Stimulated activated naive CD8-positive, alpha-beta T cell treated with anti-CD3 and anti-CD28 coated beads, Interleukin-15, Interleukin-2, amounts not matched to agents 100 U/mL and 50 U/mL, for 24 hours (primary cell): ENCODE results near the gene ANO1.
"Not testable (repeated sequence)": the region's sequence is repeated elsewhere in the genome, so short reads cannot be mapped to it uniquely, and the experiment has no call there.

Experiments used
- ATAC-seq: fragments of 150-1000 bp; cut with Tn5 transposase; one replicate; pipeline ENCODE4 v1.10.0; 2021
- DNase-seq: peaks from one replicate; pipeline ENCODE4 v3.0.0; 2021

ANO1 gene

DNA sequence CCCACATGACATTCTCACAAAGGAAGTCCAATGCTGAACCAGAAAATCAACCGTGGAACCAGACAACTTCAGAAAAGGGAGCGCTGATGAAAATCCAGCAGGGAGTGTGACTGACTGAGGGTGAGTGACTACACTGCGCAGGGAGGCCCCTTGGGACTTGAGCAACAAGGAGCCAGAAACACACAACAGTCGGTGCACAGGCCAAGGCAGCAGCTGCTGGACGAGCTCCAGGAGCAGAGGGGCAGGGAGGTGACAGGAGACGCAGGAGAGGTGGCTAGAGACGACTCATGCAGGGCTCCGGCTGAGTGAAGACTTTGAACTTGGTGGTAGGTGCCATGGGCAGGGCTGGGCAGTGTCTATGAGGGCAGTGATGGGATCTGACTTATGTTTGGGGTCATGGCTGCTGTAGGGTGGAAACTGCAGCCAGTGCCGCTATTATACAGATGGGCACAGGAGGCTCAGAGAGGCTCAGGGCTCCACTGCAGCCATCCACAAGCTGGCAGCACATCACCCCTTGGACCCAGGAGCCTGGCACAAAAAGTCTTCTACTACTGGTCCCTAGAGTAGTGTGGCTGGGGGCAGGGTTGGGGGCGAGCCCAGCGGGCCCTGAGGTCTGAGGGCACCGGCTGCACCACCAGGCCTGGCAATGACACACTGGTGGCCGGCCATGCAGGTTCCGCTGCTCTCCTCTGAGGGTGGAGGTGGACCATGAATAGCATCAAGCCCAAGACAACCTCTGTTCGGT, 114.7 kb downstream of the ANO1 start:
- DNase-seq (no peak), ATAC-seq (no peak)

DNA sequence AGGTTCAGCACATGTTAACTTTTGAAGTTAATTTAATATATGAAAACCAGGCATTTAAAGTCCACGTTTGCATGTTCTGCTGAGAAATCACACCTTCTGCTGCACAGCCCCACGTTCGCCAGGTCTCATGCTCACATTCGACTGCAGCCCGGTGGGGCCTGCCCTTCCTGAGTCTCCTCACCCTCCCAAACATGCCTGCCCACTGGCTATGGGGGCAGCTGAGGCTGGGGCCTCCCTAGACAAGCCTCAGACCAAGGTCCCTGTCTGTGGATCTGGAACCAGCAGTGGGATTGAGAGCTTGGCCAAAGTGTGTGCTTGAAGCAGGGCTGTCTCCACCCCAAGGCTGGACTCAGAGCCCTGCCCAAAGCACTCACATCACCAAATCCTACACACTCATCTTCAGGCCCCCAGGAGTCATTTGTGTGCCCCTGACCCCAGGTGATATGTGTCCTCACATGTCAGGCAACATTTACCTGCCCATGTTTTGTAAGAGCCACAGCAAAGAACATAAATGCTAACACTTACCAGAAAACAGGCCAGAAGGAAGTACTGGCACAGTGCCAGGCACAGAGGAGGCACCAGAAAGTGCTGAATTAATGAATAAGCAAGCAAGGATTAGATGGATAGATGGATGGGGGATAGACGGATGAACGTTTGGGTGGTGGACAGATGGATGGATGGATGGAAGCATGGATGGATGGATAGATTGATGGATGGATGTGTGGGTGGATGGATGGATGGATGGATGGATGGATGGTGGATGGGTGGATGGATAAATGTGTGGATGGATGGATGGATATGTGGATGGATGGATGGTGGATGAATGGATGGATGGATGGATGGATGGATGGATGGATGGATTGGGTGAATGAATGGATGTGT, 115.5 kb downstream of the ANO1 start:
- no peak for ATAC-seq

DNA sequence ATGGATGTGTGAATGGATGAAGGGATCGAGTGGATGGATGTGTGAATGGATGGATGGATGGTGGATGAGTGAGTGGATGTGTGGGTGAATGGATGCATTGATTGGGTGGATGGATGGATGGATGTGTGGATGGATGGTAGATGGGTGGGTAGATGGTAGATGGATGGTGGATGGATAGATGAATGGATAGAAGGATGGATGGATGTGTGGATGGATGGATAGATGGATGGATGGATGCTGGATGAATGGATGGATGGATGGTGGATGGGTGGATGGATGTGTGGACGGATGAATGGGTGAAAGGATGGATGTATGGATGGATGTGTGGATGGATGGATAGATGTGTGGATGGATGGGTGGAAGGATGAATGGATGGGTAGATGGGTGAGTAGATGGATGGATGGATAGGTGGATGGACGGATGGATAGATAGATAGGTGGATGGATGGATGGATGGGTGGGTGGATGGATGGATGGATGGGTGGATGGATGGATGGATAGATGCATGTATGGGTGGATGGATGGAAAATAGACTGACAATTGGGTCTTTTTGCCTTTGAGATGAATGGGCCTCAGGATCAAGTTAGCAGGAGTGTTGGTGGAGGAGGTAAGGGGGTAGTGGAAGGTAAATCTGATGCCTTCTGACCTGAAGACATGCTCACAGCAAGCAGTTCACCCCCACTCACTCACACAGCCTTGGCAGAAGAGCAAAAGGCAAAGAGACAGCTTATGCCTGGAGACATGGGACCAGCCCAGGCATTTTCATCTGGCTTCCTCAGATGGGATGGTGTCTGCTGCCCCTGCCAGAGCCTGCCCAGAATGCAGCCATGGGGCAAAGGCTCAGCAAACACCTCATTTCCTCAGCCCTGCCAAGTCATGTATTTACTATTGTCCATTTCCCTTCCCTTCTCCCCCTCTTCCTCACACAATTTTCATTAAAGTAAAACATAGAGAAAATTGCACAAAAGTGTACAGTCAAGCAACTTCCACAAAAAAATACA, 117.0 kb downstream of the ANO1 start:
- ATAC-seq (no peak), DNase-seq (no peak)

More for the DNA sequence above, 115.5 kb downstream of the ANO1 start:
- no peak for DNase-seq

DNA sequence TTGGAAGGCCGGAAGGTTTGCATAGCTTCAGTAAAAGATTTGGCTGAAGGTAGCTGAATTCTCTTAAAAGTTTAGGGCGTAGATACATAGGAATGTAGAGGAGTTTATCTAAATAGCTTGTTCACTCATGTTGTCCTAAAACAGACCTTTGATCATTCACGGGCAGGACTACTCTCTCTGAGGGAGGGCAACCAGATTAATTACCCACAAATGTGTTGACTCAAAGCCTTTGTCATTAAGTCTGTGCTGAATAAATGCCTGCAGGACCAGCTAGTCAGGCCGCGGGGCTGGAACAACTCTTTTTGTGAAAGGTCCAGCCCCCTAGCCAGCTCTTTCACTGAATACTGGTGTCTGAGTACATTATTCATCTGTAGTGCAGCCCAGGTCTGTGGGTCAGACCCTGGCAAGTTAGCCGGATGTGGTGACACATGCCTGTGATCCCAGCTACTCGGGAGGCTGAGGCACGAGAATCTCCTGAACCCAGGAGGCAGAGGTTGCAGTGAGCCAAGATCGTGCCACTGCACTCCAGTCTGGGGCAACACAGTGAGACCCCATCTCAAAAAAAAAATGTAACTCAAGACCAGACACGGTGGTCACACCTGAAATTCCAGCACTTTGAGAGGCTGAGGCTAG, 122.2 kb downstream of the ANO1 start:
- ATAC-seq (no peak), DNase-seq (no peak)

DNA sequence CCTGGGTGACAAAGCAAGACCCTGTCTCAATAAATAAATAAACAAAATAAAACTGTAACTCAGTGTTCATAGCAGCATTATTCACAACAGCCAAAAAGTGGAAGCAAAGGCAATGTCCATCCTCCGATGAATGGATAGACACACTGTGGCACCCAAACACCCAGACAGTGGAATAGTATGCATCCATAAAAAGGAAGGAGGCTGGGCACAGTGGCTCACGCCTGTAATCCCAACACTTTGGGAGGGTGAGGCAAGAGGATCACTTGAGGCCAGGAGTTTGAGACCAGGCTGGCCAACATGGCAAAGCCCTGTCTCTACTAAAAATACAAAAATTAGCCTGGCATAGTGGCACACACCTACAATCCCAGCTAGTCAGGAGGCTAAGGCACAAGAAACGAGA, 122.9 kb downstream of the ANO1 start:
- not testable (repeated sequence) for ATAC-seq

DNA sequence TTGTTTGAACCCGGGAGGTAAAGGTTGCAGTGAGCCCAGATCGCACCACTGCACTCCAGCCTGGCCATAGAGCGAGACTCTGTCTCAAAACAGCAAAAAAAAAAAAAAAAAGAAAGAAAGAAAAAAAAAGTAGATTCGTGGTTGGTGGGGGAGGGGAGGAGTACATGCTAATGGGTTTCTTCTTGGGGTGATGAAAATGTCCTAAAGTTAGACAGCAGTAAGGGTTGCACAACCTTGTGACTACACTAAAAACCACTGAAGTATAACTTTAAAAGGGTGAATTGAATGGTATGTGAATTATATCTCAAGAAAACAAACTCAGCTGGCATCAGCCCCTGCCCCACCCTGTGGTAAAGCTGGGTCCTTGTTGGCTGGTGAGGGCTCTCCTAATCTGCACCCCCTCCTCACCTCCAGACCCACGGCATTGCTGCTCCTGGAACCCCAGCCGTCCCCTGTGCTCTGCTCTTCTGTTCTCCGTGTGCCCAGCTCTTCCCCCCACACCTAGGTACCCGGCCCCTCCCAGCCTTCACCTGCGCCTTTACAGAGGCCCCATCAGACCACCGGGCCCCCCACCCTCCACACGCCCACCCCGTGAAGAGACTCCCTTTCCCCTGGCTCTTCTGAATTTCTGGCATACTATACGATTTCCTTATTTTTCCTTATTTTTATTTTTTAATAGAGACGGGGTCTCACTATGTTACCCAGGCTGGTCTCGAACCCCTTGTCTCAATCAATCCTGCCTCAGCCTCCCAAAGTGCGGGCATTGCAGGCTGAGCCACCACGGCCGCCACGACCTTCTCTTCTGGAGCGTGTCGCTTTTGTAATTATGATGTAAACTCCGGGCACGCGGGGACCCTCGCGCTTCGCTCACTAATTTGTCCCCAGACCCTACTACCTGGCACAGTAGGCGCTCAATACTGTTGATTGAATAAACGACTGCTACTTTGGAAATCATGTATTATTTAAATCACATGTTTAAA, 124.1 kb downstream of the ANO1 start:
- DNase-seq: no peak
- ATAC-seq: no peak

More for the DNA sequence above, 122.9 kb downstream of the ANO1 start:
- not testable (repeated sequence) for DNase-seq

DNA sequence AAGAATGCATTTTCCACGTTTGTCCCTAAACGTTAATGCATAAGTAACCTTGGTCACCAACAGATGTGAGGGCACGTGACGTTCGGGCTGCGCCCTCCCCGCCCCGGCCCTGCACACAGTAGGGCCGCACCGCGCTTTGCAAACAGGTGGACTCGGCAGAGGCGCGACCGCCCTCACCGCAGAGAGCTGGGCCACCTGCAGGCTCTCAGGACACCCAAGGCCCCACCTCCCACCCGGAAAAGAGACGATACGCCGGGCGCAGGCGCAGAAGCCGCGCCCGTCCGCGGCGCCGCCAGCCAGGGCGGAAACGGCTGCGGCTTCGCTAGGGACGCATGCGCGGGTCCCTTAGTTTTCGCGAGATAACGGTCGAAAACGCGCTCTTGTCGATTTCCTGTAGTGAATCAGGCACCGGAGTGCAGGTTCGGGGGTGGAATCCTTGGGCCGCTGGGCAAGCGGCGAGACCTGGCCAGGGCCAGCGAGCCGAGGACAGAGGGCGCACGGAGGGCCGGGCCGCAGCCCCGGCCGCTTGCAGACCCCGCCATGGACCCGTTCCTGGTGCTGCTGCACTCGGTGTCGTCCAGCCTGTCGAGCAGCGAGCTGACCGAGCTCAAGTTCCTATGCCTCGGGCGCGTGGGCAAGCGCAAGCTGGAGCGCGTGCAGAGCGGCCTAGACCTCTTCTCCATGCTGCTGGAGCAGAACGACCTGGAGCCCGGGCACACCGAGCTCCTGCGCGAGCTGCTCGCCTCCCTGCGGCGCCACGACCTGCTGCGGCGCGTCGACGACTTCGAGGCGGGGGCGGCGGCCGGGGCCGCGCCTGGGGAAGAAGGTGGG, 125.0 kb downstream of the ANO1 start, which contains the start of gene FADD:
FADD (plus strand) TSS at position 377 of the 831 bp plus-strand sequence; CDS start at position 541, 164 bp downstream.
- DNase-seq: peak; percentile 90
- ATAC-seq: peak; percentile 50

DNA sequence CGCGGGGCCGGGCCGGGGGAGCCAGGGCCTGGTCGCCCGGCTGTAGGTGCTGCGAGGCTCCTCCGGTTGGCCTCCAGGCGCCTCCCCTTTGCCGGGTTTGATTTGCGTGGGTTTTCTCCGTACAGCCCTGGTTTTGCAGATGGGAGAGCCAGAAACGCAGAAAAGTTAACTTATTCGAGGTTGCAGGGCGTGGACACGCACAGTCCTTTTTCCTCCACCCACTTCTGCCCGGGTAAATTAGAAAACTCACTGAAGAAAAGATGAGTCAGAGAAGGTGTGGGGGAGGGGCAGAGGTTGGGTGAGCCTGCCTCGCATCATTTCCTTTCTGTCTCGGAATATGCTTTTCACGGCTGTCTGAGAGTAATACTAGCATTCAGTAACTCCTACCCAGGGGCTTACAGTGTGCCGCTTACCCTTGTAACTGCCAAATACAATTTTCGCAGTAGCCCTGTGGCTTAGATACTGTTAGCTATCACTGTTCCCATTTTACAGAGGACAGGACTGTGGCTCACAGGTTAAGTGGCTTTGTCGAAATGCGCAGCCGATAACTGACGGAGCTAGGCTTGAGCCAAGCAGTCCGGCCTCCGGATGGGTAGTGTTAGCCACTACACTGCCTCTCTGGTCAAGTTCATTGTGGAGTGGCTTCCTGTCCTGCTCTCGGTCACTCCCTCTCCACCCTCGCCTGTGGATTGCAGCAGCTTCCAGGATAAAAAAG, 125.8 kb downstream of the ANO1 start:
- ATAC-seq (peak; percentile 80), DNase-seq (peak; percentile 90)

DNA sequence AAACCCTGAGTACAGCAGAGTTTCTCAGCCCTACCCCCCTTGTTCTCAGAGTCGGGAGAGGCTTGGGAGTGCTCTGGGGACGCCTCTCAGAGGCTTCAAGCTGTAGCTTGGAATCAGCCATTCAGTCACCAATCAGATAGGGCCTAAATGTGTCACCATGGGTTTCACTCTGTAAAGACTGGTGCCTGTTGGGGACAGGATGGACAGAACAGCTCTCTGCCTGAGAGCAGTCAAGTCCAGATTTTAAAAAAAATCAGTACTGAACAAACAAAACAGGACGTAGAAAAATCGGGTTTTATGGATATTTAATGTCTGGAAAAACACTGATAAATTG, 126.3 kb downstream of the ANO1 start:
- ATAC-seq (no peak), DNase-seq (no peak)

DNA sequence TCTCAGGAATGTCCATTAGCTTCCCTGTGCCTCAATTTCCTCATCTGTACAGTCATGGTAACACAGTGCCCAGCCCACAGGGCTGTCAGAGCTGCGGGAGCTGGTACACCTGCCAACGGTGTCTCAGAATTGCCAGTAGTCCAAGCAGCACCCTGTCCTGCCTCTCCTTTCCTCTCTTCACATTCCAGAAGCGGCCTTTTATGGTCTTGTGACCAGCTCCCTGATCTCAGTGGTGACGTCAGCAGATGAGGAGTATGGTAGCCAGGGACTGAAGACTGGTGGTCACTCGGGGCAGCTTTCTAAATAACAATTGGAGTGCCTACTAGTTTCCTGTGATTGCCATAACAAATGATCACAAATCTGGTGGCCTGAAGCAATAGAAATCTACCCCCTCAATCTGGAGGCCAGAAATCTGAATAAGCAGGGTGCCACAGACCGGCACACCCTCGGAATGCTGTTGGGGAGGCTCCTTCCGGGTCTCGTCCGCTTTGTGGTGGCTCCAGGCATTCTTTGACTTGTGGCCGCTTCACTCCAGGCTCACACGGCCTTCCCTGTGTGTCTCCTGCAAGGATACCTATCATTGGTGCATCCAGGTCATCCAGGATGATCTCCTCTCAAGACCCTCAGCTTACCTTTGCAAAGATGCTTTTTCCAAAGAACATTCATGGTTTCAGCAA, 127.1 kb downstream of the ANO1 start:
- no peak for DNase-seq
- ATAC-seq: no peak

DNA sequence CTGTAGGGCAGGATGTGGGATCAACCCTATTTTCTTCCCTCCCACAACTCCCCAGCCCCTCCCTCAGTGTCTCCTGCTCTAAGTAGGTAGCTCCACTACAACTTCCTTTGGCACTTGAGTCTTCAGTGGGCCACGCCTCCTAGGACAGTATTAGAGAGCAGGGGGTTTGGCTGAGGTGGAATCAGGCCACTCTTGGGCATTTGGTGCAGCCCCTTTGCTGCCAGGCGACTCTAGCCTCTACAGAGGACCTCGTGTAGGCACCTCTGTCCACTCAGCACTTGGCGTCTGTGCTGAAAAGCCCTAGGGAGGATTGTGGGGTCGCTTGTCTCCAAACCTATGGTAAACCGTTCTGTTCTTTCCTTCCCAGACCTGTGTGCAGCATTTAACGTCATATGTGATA, 127.6 kb downstream of the ANO1 start:
- no peak for ATAC-seq
- no peak for DNase-seq

DNA sequence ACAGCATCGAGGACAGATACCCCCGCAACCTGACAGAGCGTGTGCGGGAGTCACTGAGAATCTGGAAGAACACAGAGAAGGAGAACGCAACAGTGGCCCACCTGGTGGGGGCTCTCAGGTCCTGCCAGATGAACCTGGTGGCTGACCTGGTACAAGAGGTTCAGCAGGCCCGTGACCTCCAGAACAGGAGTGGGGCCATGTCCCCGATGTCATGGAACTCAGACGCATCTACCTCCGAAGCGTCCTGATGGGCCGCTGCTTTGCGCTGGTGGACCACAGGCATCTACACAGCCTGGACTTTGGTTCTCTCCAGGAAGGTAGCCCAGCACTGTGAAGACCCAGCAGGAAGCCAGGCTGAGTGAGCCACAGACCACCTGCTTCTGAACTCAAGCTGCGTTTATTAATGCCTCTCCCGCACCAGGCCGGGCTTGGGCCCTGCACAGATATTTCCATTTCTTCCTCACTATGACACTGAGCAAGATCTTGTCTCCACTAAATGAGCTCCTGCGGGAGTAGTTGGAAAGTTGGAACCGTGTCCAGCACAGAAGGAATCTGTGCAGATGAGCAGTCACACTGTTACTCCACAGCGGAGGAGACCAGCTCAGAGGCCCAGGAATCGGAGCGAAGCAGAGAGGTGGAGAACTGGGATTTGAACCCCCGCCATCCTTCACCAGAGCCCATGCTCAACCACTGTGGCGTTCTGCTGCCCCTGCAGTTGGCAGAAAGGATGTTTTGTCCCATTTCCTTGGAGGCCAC, 128.3 kb downstream of the ANO1 start:
- DNase-seq (no peak), ATAC-seq (no peak)

DNA sequence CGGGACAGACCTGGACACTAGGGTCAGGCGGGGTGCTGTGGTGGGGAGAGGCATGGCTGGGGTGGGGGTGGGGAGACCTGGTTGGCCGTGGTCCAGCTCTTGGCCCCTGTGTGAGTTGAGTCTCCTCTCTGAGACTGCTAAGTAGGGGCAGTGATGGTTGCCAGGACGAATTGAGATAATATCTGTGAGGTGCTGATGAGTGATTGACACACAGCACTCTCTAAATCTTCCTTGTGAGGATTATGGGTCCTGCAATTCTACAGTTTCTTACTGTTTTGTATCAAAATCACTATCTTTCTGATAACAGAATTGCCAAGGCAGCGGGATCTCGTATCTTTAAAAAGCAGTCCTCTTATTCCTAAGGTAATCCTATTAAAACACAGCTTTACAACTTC, 128.9 kb downstream of the ANO1 start:
- DNase-seq (no peak), ATAC-seq (no peak)

DNA sequence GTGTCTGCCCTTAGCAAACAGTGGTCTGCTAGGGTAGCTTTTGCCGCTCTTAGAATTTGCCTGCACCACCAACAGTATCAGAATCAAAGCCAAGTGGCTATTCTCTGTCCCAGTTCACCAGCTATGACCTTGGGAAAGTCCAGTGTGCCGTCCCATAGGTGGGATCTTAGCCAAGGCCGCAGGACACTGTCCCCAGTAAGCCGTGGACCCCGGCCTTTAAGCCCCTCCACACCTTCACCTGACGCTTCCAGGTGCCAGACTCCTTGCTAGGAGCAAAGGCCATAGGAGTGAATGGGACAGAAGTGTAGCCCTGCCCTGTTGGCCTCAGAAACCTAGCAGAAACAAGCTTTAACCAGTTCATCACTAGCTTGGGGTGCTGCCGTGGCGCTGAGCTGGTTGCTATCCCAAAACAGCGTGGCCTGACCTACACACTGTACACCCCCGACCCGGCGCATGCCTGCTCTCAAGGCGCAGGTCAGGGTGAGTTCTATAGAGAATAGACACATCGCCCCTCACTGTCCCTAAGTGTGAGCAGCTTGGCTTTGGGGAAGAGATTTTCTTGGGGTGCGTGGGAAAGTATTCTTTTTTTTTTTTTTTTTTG, 129.5 kb downstream of the ANO1 start:
- no peak for DNase-seq

DNA sequence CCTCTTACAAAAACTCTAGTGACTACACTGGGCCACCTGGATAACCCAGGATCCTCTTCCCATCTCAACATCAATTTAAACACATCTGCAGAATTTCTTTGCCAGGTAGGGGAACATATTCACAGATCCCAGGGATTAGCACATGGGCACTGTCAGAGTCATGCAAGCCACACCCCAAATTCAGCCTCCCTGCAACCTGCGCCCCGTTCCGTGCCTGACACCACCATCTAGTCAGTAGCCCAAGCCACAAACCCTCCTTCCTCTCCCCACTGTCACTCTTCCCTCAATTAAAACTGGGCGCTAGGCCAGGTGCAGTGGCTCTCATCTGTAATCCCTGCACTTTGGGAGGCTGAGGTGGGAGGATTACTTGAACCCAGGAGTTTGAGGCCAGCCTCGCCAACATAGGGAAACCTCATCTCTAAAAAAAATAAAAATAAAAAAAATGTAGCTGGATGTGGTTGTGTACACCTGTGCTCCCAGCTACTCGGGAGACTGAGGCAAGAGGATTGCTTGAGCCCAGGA, 131.3 kb downstream of the ANO1 start:
- no peak for DNase-seq
- no peak for ATAC-seq

More for the DNA sequence above, 129.5 kb downstream of the ANO1 start:
- no peak for ATAC-seq

DNA sequence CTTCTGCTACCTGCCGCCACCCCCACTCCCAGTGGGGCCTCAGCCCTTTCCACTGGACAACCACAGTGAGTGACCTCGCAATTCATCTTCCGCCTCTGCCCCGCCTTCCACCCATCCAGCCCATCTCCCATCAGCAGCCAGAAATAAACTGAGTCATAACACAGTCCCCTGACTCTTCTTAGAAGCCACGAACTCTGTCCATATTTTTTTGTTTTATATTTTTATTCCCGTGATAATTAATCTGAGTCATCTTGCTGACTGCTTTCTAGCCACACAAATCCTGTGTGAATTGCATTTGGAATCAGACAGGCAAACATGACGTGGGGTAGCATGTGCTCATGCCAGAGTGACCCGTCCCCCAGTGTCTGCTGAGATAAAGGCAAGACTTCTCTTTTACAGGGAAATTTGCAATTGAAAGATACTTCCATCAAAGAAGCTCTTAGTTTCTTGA, 132.0 kb downstream of the ANO1 start:
- DNase-seq (no peak), ATAC-seq (no peak)

DNA sequence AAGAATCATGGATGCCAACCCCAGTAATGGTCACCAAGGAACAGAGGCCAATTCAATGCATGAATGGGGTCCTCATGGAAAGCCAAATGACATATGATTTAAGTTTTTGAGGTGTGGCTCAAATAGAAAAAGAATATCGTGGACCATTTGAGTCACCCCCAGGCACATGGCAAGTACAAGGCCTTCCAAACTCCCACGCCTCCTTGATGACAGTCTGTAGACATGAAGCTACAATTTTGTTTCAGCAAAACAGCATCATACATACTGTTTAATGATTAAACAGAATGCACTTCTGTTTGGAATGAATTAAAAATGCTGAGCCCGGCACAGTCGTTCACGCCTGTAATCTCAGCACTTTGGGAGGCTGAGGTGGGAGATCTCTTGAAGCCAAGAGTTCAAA, 132.4 kb downstream of the ANO1 start:
- peak; percentile 66 for ATAC-seq
- no peak for DNase-seq
